HG03521 (cell line): Measurements from ENCODE around the gene ELMO3.

Source experiments
- ATAC-seq: cut with Tn5 transposase; IDR thresholded peaks from one replicate; pipeline ENCODE4 v1.9.1; 2021; ENCODE audit warnings: mild to moderate bottlenecking, moderate library complexity; ENCODE audit not compliant: unreplicated experiment

The ELMO3 gene

GRCh38 chr16:67238806-67239470 lies 40.0 kb downstream of the ELMO3 start:
- ATAC-seq = no peak

DNA sequence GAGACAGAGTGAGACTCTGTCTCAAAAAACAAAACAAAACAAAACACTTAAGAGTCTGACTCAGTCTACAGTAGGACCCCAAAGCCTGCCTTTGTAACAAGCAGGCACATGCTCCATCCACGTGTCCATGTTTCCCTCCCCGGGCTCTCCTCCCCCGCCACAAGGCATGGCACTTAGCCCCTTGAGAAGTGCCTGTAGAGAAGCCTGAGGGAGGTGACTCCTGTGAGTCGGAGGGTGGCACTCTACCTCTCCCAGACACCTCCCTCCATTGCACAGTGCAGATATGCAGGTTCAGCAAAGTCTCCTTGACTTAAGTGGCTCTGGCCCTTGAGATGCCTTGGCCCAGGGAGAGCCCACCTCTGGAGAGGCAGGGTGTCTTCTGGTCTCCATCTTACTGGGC lies 41.6 kb downstream of the ELMO3 start:
- ATAC-seq = no peak

DNA sequence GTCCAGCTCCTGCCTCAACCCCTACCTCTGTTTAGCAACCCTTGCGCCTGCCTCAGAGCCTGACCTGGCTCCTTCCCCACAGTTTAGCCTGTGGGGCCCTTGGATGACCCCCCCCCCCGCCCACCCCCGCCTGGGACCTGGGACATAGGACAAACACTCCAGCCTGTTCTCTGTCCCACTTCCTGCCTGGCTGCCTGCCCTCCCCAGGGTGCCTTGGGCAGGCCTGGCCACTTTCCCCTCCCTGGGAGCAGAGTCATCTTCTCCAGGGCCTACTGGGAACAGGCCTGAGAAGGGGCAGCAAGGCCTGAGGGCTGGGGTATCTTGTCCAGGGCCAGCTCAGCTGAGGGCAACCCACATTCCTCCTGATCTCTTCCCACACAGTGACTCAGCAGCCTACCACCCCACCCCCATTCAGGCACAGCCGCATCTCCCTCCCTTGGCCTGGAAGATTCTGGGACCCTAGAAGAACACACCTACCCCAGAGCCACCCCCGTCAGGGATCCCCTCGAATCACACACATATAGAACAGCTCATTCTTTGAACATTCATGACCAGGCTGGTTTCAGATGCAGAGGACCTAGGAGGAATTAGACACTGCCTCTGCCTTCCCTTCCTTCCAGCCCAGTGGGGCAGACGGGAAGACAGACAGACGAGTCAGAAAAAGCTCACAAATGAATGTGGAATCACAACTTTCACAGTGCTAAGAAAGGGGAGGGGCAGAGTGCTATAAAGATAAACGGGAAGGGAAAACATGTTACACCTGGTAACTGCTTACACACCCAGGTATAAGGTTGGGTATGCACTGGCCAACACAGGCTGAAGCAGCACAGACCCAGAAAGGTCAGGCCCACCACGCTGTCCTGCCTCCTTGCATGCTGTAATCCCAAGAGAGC lies 42.3 kb downstream of the ELMO3 start:
- no peak for ATAC-seq

DNA sequence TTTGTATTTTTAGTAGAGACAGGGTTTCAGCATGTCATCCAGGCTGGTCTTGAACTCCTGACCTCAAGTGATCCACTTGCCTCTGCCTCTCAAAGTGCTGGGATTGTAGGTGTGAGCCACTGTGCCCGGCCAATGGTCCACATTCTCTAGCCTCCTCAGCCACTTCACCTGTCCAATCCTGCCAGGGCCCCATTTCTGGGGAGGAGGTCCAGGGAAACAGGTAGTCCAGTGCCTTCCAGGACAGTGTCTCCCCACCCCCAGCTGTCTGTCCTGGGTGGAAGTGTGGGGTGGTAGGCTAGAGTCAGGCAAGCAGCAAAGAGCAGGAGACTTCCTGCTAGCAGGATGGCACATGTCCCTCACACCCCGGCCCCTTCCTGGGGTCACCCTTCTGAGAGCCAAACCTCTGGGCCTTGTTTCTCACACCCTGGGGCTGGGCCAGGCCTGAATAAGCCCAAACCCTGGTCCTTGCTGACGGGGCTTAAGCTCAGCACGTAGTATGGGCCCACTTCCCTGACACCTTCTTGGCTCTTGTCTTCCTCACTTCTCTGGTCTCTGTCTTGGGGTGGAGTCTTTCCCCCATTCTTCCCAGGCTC lies 43.3 kb downstream of the ELMO3 start:
- ATAC-seq = no peak

DNA sequence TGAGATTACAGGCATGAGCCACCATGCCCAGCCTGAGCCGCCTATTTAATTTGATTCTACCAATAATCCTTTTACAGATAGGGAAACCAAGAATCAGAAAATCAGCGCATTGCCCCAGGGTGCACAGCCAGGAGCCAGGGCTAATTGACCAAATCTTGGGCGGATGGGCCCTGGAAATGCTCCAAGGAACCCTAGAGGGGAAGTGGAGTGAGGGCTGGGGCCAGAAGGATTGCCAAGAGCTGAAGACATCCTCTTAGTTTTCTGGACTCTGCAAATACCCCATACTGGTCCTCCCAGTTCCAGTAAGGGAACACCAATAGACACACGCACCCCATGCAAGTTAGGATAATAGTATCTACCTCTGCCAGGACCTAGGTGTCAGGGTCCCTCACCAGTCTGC lies 44.5 kb downstream of the ELMO3 start:
- no peak for ATAC-seq

DNA sequence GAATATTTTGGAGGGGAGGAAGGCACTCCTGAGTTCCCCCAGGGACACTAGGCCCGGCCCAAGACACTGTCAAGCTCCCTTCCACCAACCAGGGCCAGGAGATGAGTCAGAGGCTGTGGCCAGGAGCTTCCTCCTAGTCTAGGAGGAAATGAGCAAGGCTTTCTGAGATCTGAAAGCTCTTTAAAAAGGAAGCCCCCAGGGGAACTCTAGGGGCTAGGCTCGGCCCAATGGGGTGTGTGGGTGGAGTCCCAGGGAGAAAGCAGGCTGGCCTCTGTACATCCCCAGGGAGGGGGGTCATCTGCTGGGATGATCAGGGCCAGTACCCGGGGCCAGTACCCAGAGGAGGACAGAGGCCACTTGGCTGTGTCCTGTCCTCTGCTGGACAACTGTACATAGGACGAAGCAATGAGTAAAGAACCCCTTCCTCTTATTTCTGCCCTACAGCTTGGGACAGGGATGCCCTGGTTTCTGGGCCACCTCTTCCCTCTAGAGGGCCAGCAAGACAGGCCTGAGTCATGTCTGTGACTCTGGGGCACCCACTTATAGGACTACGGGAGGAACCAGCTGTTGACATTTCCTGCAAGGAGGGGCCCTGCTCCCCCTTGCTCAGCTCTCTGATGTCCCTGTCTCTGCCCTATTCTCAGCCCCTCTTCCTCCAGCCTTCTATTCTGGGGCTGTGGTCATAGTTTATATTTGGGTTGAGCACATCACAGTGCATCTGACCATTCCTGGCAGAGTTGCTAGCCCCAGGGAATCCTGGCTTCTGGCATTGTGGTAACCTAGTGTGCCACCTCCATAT lies 45.7 kb downstream of the ELMO3 start:
- peak; percentile 36 for ATAC-seq

DNA sequence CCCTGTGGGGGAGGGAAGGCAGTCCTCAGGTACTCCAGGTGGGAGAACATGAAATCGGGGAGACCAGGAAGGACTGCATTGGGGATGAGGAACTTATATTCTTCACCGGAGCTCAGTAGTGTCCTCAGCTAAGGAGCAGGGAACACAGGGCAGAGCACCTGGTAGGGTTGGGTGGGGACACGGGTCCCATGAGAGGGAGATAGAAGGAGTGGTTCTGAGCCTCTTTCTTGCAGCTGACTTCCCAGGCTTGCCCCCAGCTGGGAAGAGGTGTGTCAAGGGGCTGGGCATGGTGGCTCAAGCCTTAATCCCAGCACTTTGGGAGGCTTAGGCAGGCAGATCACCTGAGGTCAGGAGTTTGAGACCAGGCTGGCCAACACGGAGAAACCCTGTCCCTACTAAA lies 46.3 kb downstream of the ELMO3 start:
- ATAC-seq = no peak

GRCh38 chr16:67245674-67246080 lies 46.7 kb downstream of the ELMO3 start:
- no peak for ATAC-seq

GRCh38 chr16:67246081-67246755 lies 47.3 kb downstream of the ELMO3 start:
- ATAC-seq = no peak

DNA sequence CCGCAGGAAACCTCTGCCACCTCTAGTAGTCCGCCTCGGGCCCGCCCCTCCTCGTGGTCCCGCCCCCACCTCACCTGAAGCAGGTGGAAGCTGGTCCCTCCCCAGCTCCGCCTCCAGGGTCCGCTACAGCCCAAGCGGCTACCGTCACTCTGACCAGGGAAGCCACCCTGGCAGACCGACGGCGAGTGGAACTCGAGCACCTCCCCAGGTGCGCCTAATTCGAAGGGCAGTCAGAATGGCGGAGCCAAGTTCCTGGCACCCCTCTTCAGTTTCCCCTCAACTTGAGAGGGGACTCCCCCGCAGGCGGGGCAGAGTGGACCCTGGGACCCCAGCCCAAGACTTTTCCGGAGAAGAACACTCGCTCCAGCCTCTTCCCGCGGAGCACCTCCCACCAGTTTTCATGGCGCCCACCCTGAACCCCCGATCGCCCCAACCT lies 47.8 kb downstream of the ELMO3 start:
- no peak for ATAC-seq

GRCh38 chr16:67247192-67248072 lies 48.5 kb downstream of the ELMO3 start, which contains the start of gene FHOD1:
FHOD1 (minus strand) TSS chr16:67247481; CDS start chr16:67247410, 71 bp downstream.
- ATAC-seq = peak; percentile 55

- no peak for ATAC-seq
Measured at GRCh38 chr16:67248073-67248400, 49.1 kb downstream of the ELMO3 start.

DNA sequence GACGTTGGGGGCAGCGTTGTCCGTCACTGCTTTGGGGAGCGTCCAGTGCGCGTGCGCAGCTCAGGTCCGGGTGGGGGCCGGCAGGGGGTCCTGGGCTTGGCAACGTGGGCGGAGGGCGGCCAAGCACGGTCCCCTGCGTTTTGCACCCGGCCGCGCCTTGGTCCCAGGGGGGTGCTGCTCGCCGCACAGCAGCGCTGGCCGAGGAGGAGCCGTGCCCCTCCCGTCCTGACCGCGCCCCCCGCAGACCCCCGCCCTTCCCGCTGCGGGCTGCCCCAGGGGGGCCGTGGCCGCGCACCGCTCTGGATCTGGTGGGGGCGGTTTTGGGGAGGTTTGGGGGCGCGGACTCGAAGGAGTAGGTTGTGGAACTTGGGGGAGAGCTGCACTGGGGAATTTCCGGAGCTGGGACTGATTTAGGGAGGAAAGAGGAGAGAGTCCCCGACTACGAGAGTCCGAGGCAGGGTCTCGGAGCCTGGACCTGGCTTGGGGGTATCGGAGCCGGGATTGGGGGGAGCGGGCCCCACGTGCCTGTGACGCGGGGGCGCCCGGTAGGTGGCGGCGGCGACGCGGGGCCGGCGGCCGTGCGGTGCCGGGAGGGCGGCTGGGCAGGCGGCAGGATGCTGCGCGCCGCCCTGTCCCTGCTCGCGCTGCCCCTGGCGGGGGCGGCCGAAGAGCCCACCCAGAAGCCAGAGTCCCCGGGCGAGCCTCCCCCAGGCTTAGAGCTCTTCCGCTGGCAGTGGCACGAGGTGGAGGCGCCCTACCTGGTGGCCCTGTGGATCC lies 49.7 kb downstream of the ELMO3 start, which contains the start of gene SLC9A5:
SLC9A5 (plus strand) TSS at position 579 of the 777 bp plus-strand sequence; CDS start at position 615, 36 bp downstream.
- no peak for ATAC-seq

DNA sequence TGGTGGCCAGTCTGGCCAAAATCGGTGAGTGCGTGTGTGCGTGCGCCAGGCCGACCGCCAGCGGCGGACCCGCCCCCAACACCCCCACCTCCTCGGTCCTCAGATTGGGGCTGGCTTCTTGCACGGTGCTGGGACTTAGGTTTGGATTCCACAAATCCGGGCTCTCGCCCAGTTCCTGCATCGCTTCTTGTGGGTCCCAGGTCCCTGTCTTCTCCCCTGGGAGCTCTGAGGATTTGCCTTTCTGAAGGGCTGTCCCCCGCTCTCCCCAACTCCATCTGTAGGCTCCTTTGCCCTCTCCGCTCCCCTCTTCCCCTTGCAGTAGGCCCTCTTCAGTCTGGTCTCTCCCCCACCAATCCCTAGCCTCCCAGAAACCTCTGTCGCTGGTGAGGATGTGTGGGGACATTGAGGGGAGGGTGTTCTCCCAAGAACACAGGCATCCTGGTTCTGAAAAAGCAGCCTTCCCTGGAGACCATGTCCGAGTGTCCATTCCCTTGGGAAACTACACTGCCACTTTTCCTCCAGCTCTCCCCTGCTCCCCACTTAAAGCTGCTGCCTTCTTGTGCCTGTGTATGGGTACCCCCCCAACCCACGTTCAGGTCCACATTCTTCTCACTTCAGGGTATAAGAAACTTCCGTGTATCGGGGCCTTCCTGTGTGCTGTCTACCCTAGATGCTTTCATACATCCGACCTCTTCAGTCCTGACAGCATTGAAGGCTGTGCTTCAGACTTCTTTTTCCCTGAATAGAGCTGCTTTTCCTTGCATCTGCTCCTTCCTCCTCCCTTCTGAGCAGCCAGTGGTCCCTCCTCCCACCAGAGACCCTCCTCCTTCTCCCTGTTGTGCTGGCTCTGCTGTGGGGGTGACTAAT lies 50.5 kb downstream of the ELMO3 start:
- no peak for ATAC-seq

DNA sequence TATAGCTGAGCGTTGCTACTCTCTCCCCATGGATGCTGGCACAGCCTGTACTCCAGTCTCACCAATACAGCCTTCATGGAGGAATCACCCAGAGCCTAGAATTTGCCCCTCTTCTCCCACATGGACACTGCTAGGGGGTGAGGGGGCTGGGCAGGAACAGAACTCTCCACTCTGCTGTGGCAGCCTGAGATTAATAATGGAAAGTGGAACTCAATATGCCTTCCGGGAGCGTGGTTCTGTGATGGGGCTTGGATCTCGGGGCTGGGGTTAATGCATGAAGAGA lies 51.1 kb downstream of the ELMO3 start:
- ATAC-seq = no peak

DNA sequence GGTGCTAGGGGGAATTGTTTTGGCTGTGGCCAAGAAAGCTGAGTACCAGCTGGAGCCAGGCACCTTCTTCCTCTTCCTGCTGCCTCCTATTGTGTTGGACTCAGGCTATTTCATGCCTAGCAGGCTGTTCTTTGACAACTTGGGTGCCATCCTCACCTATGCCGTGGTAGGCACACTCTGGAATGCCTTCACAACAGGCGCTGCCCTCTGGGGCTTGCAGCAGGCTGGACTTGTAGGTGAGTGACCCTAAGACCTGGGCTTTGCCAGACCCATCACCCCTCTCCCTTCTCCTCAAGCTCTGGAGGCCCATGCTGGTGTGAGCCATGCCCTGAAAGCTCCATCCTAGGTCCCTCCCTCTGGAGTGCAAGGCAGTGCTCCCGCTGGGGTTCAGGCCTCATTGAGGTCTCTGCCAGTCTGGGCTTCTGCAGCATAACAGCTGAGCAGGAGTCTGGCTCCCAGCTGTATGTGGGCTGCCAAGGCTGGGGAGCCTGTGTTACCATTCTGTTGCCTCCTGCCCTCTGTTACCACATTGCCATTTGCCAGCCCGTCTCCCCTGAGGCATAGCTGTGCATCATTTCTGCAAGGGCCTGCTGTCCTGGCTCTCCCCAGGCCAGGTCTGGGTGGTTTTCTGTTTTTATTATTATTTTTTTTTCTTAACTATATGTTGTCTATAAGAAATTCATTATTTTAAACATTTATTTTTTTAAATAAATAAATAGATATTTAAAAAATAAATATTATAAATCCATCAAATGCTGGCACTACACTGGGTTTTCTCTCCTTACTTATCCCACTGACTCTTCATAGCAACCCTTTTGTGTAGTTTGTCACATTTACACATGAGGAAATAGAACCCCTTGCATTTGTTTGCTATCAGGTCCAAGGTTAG lies 53.9 kb downstream of the ELMO3 start:
- ATAC-seq = no peak
